ENCODE data around the gene MLLT10. TPM values are rescaled to one million over a fixed set of nuclear protein-coding genes. Genes with fewer than 3 reads are reported as not detected.

Gene MLLT10
- total RNA-seq = 33.0 and 46.5 TPM in 2 replicates

GRCh38 chr10:21533467-21534279 lies at the start of gene MLLT10:
MLLT10 (plus strand) TSS chr10:21534232; CDS start chr10:21534645, 413 bp downstream.

GRCh38 chr10:21525367-21526187 lies 8.5 kb upstream of the MLLT10 start, which contains the start of gene SKIDA1:
SKIDA1 (minus strand) TSS chr10:21525682; CDS start chr10:21517822, 7,860 bp downstream.

Other genes starting within 250 kb of the MLLT10 start
- under 0.01 TPM in 2 replicates for gene SKIDA1, start 8.6 kb upstream of the MLLT10 start, total RNA-seq

Data from tracheal epithelial cell (primary cell).